IMR-90 (cell line): ENCODE data around the gene SRSF10. TPM values are rescaled to one million over a fixed set of nuclear protein-coding genes. Genes with fewer than 3 reads are reported as not detected.
A peak's percentile ranks its signal among the peaks of the same experiment; 100 is the strongest.

Source experiments
- ATAC-seq: fragments of 200-7000 bp; cut with Tn5 transposase; 2 replicates; pipeline ENCODE4 v1.9.1; 2020; ENCODE audit warnings: low read depth, mild to moderate bottlenecking, moderate library complexity
- BruUV-seq: library from RNA; stranded (reverse); fragments of 400-500 nt; replicated peaks from 2 replicates; lab custom pipeline; 2021; lab: Mats Ljungman, UMichigan
- CTCF ChIA-PET: fragments of 300-600 bp; formaldehyde crosslinking; extraction: SDS; loops from one replicate; lab custom pipeline; 2021; ENCODE audit warnings: antibody characterized with exemption; lab: Yijun Ruan, JAX
- POLR2A ChIA-PET: fragments of 300-600 bp; sonication (Branson Sonifier 250); formaldehyde crosslinking; loops from one replicate; lab custom pipeline; 2022; ENCODE audit warnings: antibody characterized with exemption; ENCODE audit not compliant: unreplicated experiment; lab: Charles Lee
- DNase-seq: peaks from one replicate; pipeline ENCODE4 v3.0.0; 2013
- H2AFZ ChIP-seq: replicated peaks from 2 replicates; pipeline ENCODE3; 2013; ENCODE audit warnings: low read length, mild to moderate bottlenecking; ENCODE audit not compliant: poor library complexity
- H2AK5ac ChIP-seq: 2 replicates; pipeline ENCODE4 v1.6.1; 2013; ENCODE audit warnings: low read depth, low read length, inconsistent platforms
- H2AK9ac ChIP-seq: replicated peaks from 2 replicates; pipeline ENCODE3; 2013; ENCODE audit warnings: mild to moderate bottlenecking, low read depth, low read length, moderate library complexity; ENCODE audit not compliant: poor library complexity
- H2BK120ac ChIP-seq: 2 replicates; pipeline ENCODE4 v1.6.1; 2013; ENCODE audit warnings: low read depth, low read length, inconsistent platforms
- H2BK15ac ChIP-seq: 3 replicates; pipeline ENCODE4 v1.6.1; 2013; ENCODE audit warnings: low read depth, low read length, inconsistent platforms
- H2BK20ac ChIP-seq: 2 replicates; pipeline ENCODE4 v1.6.1; 2013; ENCODE audit warnings: low read depth, mild to moderate bottlenecking, inconsistent platforms, low read length, moderate library complexity
- H2BK5ac ChIP-seq: 2 replicates; pipeline ENCODE4 v1.6.1; 2013; ENCODE audit warnings: mild to moderate bottlenecking, low read depth, low read length, inconsistent platforms; ENCODE audit not compliant: poor library complexity, severe bottlenecking
- H3K14ac ChIP-seq: replicated peaks from 2 replicates; pipeline ENCODE4 v1.6.1; 2013; ENCODE audit warnings: low read depth, low read length, inconsistent platforms
- H3K18ac ChIP-seq: 2 replicates; pipeline ENCODE4 v1.6.1; 2013; ENCODE audit warnings: low read depth, low read length, control low read depth
- H3K23ac ChIP-seq: 2 replicates; pipeline ENCODE4 v1.6.1; 2013; ENCODE audit warnings: low read depth, low read length, inconsistent platforms
- H3K27ac ChIP-seq: 2 replicates; pipeline ENCODE4 v1.5.1; 2013; ENCODE audit warnings: mild to moderate bottlenecking, control low read depth, low read length; ENCODE audit not compliant: insufficient read depth
- H3K27me3 ChIP-seq: 2 replicates; pipeline ENCODE4 v1.6.1; 2013; ENCODE audit warnings: low read length; ENCODE audit not compliant: control insufficient read depth, insufficient read depth
- H3K36me3 ChIP-seq: 2 replicates; pipeline ENCODE4 v1.6.1; 2013; ENCODE audit warnings: low read length, mixed read lengths; ENCODE audit not compliant: control insufficient read depth, insufficient read depth
- H3K4ac ChIP-seq: 2 replicates; pipeline ENCODE4 v1.6.1; 2013; ENCODE audit warnings: low read depth, low read length, inconsistent platforms
- H3K4me1 ChIP-seq: 2 replicates; pipeline ENCODE4 v1.6.1; 2013; ENCODE audit warnings: low read length, mixed read lengths; ENCODE audit not compliant: control insufficient read depth, insufficient read depth
- H3K4me2 ChIP-seq: 2 replicates; pipeline ENCODE4 v1.6.1; 2013; ENCODE audit warnings: low read depth, mild to moderate bottlenecking, control low read depth, low read length, moderate library complexity
- H3K4me3 ChIP-seq: 2 replicates; pipeline ENCODE4 v1.5.1; 2013; ENCODE audit warnings: low read depth, mild to moderate bottlenecking, control low read depth, low read length, moderate library complexity; ENCODE audit not compliant: insufficient read depth
- H3K56ac ChIP-seq: 2 replicates; pipeline ENCODE4 v1.6.1; 2013; ENCODE audit warnings: low read length, inconsistent platforms; ENCODE audit not compliant: insufficient read depth; ENCODE audit errors: extremely low read depth
- H3K79me1 ChIP-seq, 2 experiments: 2 replicates each; pipeline ENCODE4 v1.6.1; 2013; ENCODE audit warnings: low read length in 2 of 2, inconsistent platforms in 1 of 2, low read depth in 1 of 2
- H3K9ac ChIP-seq: 2 replicates; pipeline ENCODE4 v1.6.1; 2013; ENCODE audit warnings: low read depth, low read length, control low read depth
- H3K9me1 ChIP-seq: 2 replicates; pipeline ENCODE4 v1.6.1; 2013; ENCODE audit warnings: low read length, inconsistent platforms; ENCODE audit not compliant: insufficient read depth
- H3K9me3 ChIP-seq: 2 replicates; pipeline ENCODE4 v1.6.1; 2013; ENCODE audit warnings: low read length; ENCODE audit not compliant: control insufficient read depth, insufficient read depth
- H4K20me1 ChIP-seq: 2 replicates; pipeline ENCODE4 v1.6.1; 2013; ENCODE audit warnings: low read length, inconsistent platforms; ENCODE audit not compliant: insufficient read depth
- H4K5ac ChIP-seq: 2 replicates; pipeline ENCODE4 v1.6.1; 2013; ENCODE audit warnings: mild to moderate bottlenecking, low read depth, low read length, control low read depth
- H4K8ac ChIP-seq, 2 experiments: 2 replicates each; pipeline ENCODE4 v1.6.1; 2013; ENCODE audit warnings: low read depth in 2 of 2, low read length in 2 of 2, control low read depth in 1 of 2, inconsistent platforms in 1 of 2
- H4K91ac ChIP-seq: 2 replicates; pipeline ENCODE4 v1.6.1; 2013; ENCODE audit warnings: low read depth, low read length, inconsistent platforms; ENCODE audit not compliant: insufficient read depth
- CEBPB ChIP-seq: IDR thresholded peaks from 2 replicates; pipeline ENCODE4 v1.6.1; 2012; ENCODE audit warnings: low read depth, low read length, improper control_type of control experiment
- NFE2L2 ChIP-seq: fragments of 150-350 bp; IDR thresholded peaks from 2 replicates; pipeline ENCODE4 v1.6.1; 2016; ENCODE audit warnings: low read depth, mild to moderate bottlenecking, low read length
- WGBS, 2 experiments: methylation state at CpG; one replicate each; pipeline versions ENCODE4 v1.1.5 to v1.1.7; 2013; ENCODE audit warnings: missing lambda C conversion rate in 2 of 2; ENCODE audit not compliant: insufficient read length in 1 of 2; ENCODE audit errors: extremely low coverage in 2 of 2; 5-methylcytosine and 5-hydroxymethylcytosine counted together
- dilution Hi-C: fragments of 300-500 bp; cut with HindIII; formaldehyde crosslinking; loops from one replicate; pipeline ENCODE4 v1.14.3; 2018; ENCODE audit warnings: low sequenced_read_pairs; ENCODE audit not compliant: unreplicated experiment
- in situ Hi-C: fragments of 300-500 bp; cut with MboI; formaldehyde crosslinking; loops from 3 replicates; pipeline ENCODE4 v1.14.3; 2019; ENCODE audit warnings: low sequenced_read_pairs, inconsistent platforms, mixed read lengths
- intact Hi-C: fragments of 100-400 bp; cut with micrococcal nuclease; formaldehyde crosslinking; loops from 2 replicates; pipeline ENCODE4 v1.10.0; 2022
- polyA plus RNA-seq, 3 experiments: library from polyadenylated mRNA; depleted of rRNA; stranded (reverse); fragments of >200 nt; gene quantifications; 2 replicates each; pipeline ENCODE4 v1.2.3, GENCODE V29; 2012; ENCODE audit warnings: low replicate concordance in 1 of 3
- total RNA-seq: library from RNA; depleted of rRNA; stranded (reverse); fragments of >200 nt; gene quantifications from 2 replicates; pipeline ENCODE4 v1.2.3, GENCODE V29; 2012
- TF ChIP-seq, protein P1 (sequence below): fragments of 150-350 bp; IDR thresholded peaks from 2 replicates; pipeline ENCODE4 v1.6.1; 2017; ENCODE audit warnings: mild to moderate bottlenecking, antibody characterized with exemption, low read length, low read depth

Gene SRSF10
- total and polyA plus RNA-seq, 2 of the 4 experiments (the other 2 are of a cell fraction) = 90.1 to 110 TPM

DNA sequence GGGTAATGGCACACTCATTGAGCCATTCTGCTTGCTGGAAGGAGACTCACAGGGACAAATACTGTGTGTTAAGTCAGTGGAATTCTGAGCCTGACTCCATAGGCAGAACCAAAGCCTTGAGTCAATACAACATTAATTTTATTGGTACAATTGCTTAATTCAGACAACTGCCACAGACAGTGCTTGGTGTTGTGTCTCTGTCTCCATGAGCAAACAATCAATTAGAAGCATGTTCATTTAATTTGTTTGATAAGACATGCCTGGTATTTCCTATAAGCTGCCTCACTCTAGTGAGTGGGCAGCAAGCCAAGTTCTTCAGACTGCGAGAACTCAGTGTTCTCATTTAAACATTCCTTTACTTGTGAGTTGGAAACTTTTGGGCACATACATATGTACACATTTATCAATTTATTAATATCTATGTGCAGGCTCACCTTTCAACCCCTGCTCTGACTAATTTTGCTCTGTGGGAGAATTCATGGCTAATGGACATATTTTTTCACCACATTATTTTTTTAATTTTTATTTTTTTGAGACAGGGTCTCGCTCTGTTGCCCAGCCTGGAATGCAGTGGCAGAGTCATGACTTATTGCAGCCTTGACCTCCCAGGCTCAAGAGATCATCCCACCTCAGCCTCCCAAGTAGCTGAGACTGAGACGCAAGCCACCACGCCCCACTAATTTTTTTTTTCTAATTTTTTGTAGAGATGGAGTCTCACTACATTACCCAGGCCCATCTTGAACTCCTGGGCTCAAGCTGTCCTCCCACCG is 4.5 kb upstream of the SRSF10 start:
- Histone ChIP-seq H3K27me3 (no peaks in the 10 kb centered on the region), H4K91ac (no peak overlapping the region), H4K8ac (0 out of 4 replicates have a peak overlapping the region, but pooled peaks of 1 of the 2 experiments have one; percentile 4), H2AK5ac (no peak overlapping the region), H3K36me3 (no peaks in the 10 kb centered on the region), H3K23ac (no peak overlapping the region), H3K79me1 (peaks cover 0 to 4% of the 10 kb centered on the region in 2 experiments; a peak in 1 of 4 replicates), H2AFZ (no peak overlapping the region), H3K18ac (no peak overlapping the region), H2AK9ac (no peak overlapping the region), H4K20me1 (no peaks in the 10 kb centered on the region; the same call in 1 of the 2 replicates), H3K4me3 (no peak overlapping the region), H3K27ac (no peak overlapping the region), H3K4me1 (peaks cover 5% of the 10 kb centered on the region), H2BK20ac (no peak overlapping the region), H2BK120ac (0 out of 2 replicates have a peak overlapping the region, but pooled peaks have one; percentile 11), H3K14ac (0 out of 2 replicates have a peak overlapping the region, but pooled peaks have one; percentile 8), H3K4me2 (no peak overlapping the region), H4K5ac (no peak overlapping the region), H3K56ac (no peak overlapping the region), H3K9me1 (peaks cover 11% of the 10 kb centered on the region), H3K9ac (no peak overlapping the region), H2BK5ac (peak overlapping the region; percentile 30), H3K4ac (peak overlapping the region; percentile 18; the same call in 1 of the 2 replicates), H2BK15ac (no peak overlapping the region; the same call in 2 of the 3 replicates), H3K9me3 (no peaks in the 10 kb centered on the region)
- ChIA-PET CTCF (no interaction called here), POLR2A (no interaction called here)
- DNase-seq (peak; percentile 55), ATAC-seq (no peak)
- BruUV-seq = no TSS peak
- intact Hi-C loops (no loop called here), dilution Hi-C loops (no loop called here), in situ Hi-C loops (no loop called here)
- no CpG with 5 or more reads among the region's 5 CpGs for WGBS, 2 experiments
- no peak for TF ChIP-seq NFE2L2
- TF ChIP-seq CEBPB = peak; percentile 18; the same call in 1 of the 2 replicates
- TF ChIP-seq, protein P1, sequence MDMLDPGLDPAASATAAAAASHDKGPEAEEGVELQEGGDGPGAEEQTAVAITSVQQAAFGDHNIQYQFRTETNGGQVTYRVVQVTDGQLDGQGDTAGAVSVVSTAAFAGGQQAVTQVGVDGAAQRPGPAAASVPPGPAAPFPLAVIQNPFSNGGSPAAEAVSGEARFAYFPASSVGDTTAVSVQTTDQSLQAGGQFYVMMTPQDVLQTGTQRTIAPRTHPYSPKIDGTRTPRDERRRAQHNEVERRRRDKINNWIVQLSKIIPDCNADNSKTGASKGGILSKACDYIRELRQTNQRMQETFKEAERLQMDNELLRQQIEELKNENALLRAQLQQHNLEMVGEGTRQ = no peak
